T-helper 17 cell (primary cell): ENCODE results near the gene BCDIN3D. TPM values are rescaled to one million over a fixed set of nuclear protein-coding genes. Genes with fewer than 3 reads are reported as not detected.

Experiments used
- ATAC-seq: fragments of 150-1000 bp; cut with Tn5 transposase; 2 replicates; pipeline ENCODE4 v1.10.0; 2021; ENCODE audit warnings: mild to moderate bottlenecking, moderate library complexity
- DNase-seq, 3 donors: peaks; one replicate each; pipeline versions ENCODE4 v3.0.0 to v3.0.0-alpha.2; 2020 to 2021
- H3K9me3 ChIP-seq: one replicate; pipeline ENCODE4 v1.7.0; 2013; ENCODE audit warnings: low read length, mild to moderate bottlenecking; ENCODE audit not compliant: control insufficient read depth, poor library complexity, severe bottlenecking
- H3K27ac Mint-ChIP-seq: one replicate; pipeline ENCODE4 v1.8.0; 2022; ENCODE audit warnings: mild to moderate bottlenecking, moderate library complexity, mixed read lengths
- H3K27me3 Mint-ChIP-seq: one replicate; pipeline ENCODE4 v1.8.0; 2022; ENCODE audit warnings: mixed read lengths
- H3K36me3 Mint-ChIP-seq: one replicate; pipeline ENCODE4 v1.8.0; 2022; ENCODE audit warnings: low read depth, mixed read lengths
- H3K4me1 Mint-ChIP-seq: one replicate; pipeline ENCODE4 v1.8.0; 2022; ENCODE audit warnings: mild to moderate bottlenecking, mixed read lengths
- H3K4me3 Mint-ChIP-seq: one replicate; pipeline ENCODE4 v1.8.0; 2022; ENCODE audit warnings: mild to moderate bottlenecking, moderate library complexity, mixed read lengths
- total RNA-seq, 4 donors: library from RNA in 2 of 4; stranded (reverse) in 2 of 4; gene quantifications; one replicate each; pipeline ENCODE4 v1.2.3 and lab custom pipeline; 2022 to 2026

BCDIN3D gene
- total RNA-seq, 2 donors from 2014 or later = 3.6 to 4.9 TPM

DNA sequence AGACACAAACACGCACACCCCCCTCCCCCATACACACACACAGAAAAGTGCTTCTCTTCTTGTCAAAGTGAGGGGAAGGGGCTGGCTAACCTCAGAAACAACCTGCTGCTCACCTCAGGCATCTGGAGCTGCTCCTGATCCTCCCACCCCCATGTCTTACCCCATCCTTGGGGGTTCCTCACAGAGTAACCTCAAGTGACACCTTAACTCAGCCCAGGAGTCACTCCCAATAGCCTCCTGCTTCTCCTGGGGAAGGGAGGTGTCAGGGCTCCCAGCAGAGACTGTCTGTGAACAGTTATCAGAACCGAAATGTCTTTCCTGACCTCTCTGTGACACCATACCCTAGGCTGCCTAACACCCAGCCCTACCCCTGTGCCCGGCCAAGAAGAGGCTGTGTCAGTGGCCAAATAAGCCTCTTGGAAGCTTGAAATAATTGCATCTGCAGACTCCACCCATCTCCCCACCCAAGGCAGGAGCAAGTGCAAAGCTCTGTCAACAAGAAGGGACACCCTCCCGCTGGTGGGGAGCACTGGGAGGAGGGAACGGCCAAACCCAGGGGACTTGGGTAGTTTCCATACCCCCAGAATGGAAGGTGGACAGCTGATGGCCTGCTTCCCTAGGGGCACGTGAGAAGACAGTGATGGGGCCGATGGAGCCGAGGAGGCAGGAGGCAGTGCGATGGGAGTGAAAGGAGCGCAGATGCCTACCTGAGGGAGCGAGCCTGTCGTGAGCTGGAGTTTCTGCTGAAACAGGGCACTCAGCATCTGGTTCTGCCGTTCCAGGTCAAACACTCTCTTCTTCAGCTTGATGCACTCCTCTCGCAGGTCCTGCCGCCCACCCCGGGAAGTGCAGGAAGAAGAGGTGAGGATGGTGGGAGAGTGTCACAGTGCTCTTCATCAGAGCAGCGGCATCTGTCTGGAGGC is 41.5 kb downstream of the BCDIN3D start:
- H3K36me3 Mint-ChIP-seq = peaks cover 10% of the 10 kb centered on the region
- no peaks in the 10 kb centered on the region for H3K9me3 ChIP-seq
- H3K4me3 Mint-ChIP-seq = no peak overlapping the region
- DNase-seq (no peak), ATAC-seq (no peak)
- no peak overlapping the region for H3K27ac Mint-ChIP-seq
- H3K27me3 Mint-ChIP-seq = no peaks in the 10 kb centered on the region
- peaks cover 2% of the 10 kb centered on the region for H3K4me1 Mint-ChIP-seq

GRCh38 chr12:49800421-49801140 is 42.3 kb downstream of the BCDIN3D start:
- Mint-ChIP-seq H3K36me3 (peaks cover 10% of the 10 kb centered on the region), H3K4me1 (peaks cover 2% of the 10 kb centered on the region), H3K4me3 (no peak overlapping the region), H3K27ac (no peak overlapping the region), H3K27me3 (no peaks in the 10 kb centered on the region)
- no peaks in the 10 kb centered on the region for H3K9me3 ChIP-seq
- DNase-seq (no peak), ATAC-seq (no peak)

DNA sequence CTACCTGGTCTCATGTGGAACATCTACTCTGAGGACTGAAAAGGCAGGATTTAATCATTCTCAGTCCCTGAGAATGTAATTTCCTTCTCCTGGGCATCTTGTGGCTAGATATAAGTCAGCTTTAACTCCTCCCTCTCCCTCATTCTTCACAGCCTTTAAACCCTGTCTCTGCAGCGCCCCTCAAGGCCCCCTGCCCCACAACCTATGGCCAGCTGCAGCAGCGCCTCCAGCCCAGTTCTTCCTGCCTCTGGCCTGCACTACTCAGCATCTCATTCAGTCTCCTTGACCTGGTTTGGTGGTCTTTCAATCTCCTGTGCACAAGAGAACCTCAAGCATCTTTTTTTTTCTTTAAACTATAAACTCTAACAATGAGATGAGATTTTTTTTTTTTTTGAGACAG is 44.0 kb downstream of the BCDIN3D start:
- Mint-ChIP-seq H3K27ac (no peak overlapping the region), H3K4me1 (peaks cover 2% of the 10 kb centered on the region)
- H3K9me3 ChIP-seq = no peaks in the 10 kb centered on the region

GRCh38 chr12:49798248-49798647 is 44.7 kb downstream of the BCDIN3D start:
- Mint-ChIP-seq H3K4me1 (peaks cover 2% of the 10 kb centered on the region), H3K27me3 (no peaks in the 10 kb centered on the region), H3K36me3 (peaks cover 6% of the 10 kb centered on the region), H3K27ac (no peak overlapping the region), H3K4me3 (no peak overlapping the region)
- no peaks in the 10 kb centered on the region for H3K9me3 ChIP-seq
- ATAC-seq (no peak), DNase-seq (no peak)

More for the DNA sequence above, 44.0 kb downstream of the BCDIN3D start:
- Mint-ChIP-seq H3K36me3 (peaks cover 6% of the 10 kb centered on the region), H3K27me3 (no peaks in the 10 kb centered on the region), H3K4me3 (no peak overlapping the region)
- DNase-seq (no peak), ATAC-seq (no peak)

DNA sequence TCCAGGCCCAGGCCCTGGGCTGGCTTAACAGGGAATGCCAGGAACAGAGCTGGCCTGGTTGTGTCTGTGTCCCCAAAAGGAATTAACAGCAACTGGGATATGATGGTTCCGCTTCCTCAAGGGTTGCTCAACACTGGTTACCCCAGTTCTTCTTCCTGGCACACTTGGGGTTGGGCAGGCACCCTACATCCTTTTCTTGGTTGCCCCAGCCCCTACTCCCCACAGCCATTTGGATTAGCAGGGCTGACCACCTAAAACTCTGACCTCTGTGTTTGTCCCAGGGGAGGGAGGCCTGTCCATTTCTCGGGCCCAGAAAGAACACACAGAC is 45.5 kb downstream of the BCDIN3D start:
- no peak for ATAC-seq
- Mint-ChIP-seq H3K4me1 (peaks cover 2% of the 10 kb centered on the region), H3K27ac (no peak overlapping the region), H3K27me3 (no peaks in the 10 kb centered on the region), H3K36me3 (peaks cover 6% of the 10 kb centered on the region), H3K4me3 (no peak overlapping the region)
- no peaks in the 10 kb centered on the region for H3K9me3 ChIP-seq
- no peak for DNase-seq

DNA sequence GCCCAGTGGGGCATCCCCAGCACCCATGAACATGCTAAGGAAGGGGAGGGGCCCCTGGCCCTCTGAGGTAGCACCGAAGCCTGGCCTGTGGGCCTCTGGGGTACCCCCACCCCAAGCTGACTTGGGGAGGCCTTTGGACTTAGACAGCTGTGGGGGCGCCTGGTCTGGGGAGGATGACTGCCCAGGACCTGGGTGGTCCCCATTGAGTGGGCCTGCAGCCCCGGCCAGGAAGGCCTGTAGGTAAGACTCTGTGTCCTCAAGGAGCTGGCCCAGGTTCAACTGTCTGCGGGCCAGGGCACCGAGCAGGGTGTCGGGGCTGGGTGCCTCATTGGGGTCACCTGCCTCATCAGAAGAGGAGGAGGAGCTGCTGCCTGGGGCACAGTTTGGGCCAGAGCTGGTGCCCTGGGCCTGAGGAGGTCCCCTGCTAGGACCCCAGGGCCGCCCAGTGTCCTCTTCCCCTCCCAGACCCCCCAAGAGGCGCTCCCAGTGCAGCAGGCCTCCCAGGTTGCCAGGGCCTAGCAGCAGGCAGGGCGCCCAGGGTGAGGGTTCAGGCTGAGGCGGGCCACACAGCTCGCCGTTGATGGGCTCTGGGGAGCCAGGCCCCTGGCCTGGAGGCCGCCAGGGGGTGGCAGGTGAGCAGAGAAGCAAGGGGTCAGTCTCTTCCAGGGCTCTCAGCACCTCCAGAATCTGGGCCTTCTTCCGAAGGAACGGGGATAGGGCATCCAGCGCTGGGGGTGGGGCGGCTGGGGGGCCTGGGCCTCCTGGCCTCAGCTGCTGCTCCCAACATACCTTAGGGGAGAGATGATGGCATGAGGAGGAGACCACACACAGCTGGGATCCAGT is 46.1 kb downstream of the BCDIN3D start:
- H3K27me3 Mint-ChIP-seq = no peaks in the 10 kb centered on the region
- peaks cover 2% of the 10 kb centered on the region for H3K4me1 Mint-ChIP-seq
- ATAC-seq (no peak), DNase-seq (no peak)
- no peak overlapping the region for H3K27ac Mint-ChIP-seq
- no peak overlapping the region for H3K4me3 Mint-ChIP-seq
- no peaks in the 10 kb centered on the region for H3K9me3 ChIP-seq
- H3K36me3 Mint-ChIP-seq = peaks cover 6% of the 10 kb centered on the region

- no peak overlapping the region for H3K27ac Mint-ChIP-seq
- H3K36me3 Mint-ChIP-seq = peaks cover 4% of the 10 kb centered on the region
- H3K4me1 Mint-ChIP-seq = peaks cover 2% of the 10 kb centered on the region
These were observed 46.8 kb downstream of the BCDIN3D start for GRCh38 chr12:49796155-49796554.

GRCh38 chr12:49795654-49796105 is 47.2 kb downstream of the BCDIN3D start:
- Mint-ChIP-seq H3K27ac (no peak overlapping the region), H3K27me3 (no peaks in the 10 kb centered on the region), H3K4me3 (no peak overlapping the region), H3K36me3 (peaks cover 4% of the 10 kb centered on the region), H3K4me1 (peaks cover 2% of the 10 kb centered on the region)
- H3K9me3 ChIP-seq = no peaks in the 10 kb centered on the region
- DNase-seq = no peak
- no peak for ATAC-seq

More at GRCh38 chr12:49796155-49796554, 46.8 kb downstream of the BCDIN3D start:
- H3K27me3 Mint-ChIP-seq = no peaks in the 10 kb centered on the region
- DNase-seq = no peak
- H3K4me3 Mint-ChIP-seq = no peak overlapping the region
- no peaks in the 10 kb centered on the region for H3K9me3 ChIP-seq
- ATAC-seq = no peak

- no peak for ATAC-seq
- H3K4me1 Mint-ChIP-seq = peaks cover 3% of the 10 kb centered on the region
- no peaks in the 10 kb centered on the region for H3K27me3 Mint-ChIP-seq
- H3K9me3 ChIP-seq = no peaks in the 10 kb centered on the region
- no peak for DNase-seq
- H3K4me3 Mint-ChIP-seq = no peak overlapping the region
- peaks cover 5% of the 10 kb centered on the region for H3K36me3 Mint-ChIP-seq
- H3K27ac Mint-ChIP-seq = no peak overlapping the region
These were observed 47.9 kb downstream of the BCDIN3D start for GRCh38 chr12:49794811-49795653.

GRCh38 chr12:49794021-49794420 is 48.9 kb downstream of the BCDIN3D start:
- H3K4me3 Mint-ChIP-seq = no peak overlapping the region

GRCh38 chr12:49793620-49794019 is 49.3 kb downstream of the BCDIN3D start:
- H3K27me3 Mint-ChIP-seq = no peaks in the 10 kb centered on the region
- H3K4me1 Mint-ChIP-seq = peaks cover 3% of the 10 kb centered on the region
- no peak overlapping the region for H3K27ac Mint-ChIP-seq
- peaks cover 3% of the 10 kb centered on the region for H3K36me3 Mint-ChIP-seq
- H3K4me3 Mint-ChIP-seq = no peak overlapping the region
- H3K9me3 ChIP-seq = no peaks in the 10 kb centered on the region
- DNase-seq (no peak), ATAC-seq (no peak)

More at GRCh38 chr12:49794021-49794420, 48.9 kb downstream of the BCDIN3D start:
- Mint-ChIP-seq H3K36me3 (peaks cover 3% of the 10 kb centered on the region), H3K27me3 (no peaks in the 10 kb centered on the region), H3K4me1 (peaks cover 3% of the 10 kb centered on the region), H3K27ac (no peak overlapping the region)
- no peaks in the 10 kb centered on the region for H3K9me3 ChIP-seq
- ATAC-seq (no peak), DNase-seq (no peak)

- Mint-ChIP-seq H3K27me3 (no peaks in the 10 kb centered on the region), H3K27ac (no peak overlapping the region), H3K4me1 (peaks cover 3% of the 10 kb centered on the region), H3K36me3 (peaks cover 3% of the 10 kb centered on the region), H3K4me3 (no peak overlapping the region)
- ATAC-seq = no peak
- H3K9me3 ChIP-seq = no peaks in the 10 kb centered on the region
- DNase-seq = no peak
These were observed 49.8 kb downstream of the BCDIN3D start for GRCh38 chr12:49792976-49793580.
